A549 treated with GW870086 at 1 μM for 4 hours (cell line): ENCODE results near the gene SAMD13. TPM values are rescaled to one million over a fixed set of nuclear protein-coding genes. Genes with fewer than 3 reads are reported as not detected.

Source experiments
- total RNA-seq: library from RNA; stranded (reverse); fragments of 200-300 nt; extraction: Qiagen RNA extraction; gene quantifications from 5 replicates; pipeline ENCODE4 v1.2.3, GENCODE V29; 2022; ENCODE audit warnings: low read depth

Gene SAMD13
- total RNA-seq: 0.19 to 0.72 TPM (median 0.45 TPM) in 5 replicates

GRCh38 chr1:84301004-84301784 is at the start of gene SAMD13:
Gene SAMD13 (plus strand): TSS chr1:84301708. CDS start chr1:84303235, 1,527 bp downstream.

DNA sequence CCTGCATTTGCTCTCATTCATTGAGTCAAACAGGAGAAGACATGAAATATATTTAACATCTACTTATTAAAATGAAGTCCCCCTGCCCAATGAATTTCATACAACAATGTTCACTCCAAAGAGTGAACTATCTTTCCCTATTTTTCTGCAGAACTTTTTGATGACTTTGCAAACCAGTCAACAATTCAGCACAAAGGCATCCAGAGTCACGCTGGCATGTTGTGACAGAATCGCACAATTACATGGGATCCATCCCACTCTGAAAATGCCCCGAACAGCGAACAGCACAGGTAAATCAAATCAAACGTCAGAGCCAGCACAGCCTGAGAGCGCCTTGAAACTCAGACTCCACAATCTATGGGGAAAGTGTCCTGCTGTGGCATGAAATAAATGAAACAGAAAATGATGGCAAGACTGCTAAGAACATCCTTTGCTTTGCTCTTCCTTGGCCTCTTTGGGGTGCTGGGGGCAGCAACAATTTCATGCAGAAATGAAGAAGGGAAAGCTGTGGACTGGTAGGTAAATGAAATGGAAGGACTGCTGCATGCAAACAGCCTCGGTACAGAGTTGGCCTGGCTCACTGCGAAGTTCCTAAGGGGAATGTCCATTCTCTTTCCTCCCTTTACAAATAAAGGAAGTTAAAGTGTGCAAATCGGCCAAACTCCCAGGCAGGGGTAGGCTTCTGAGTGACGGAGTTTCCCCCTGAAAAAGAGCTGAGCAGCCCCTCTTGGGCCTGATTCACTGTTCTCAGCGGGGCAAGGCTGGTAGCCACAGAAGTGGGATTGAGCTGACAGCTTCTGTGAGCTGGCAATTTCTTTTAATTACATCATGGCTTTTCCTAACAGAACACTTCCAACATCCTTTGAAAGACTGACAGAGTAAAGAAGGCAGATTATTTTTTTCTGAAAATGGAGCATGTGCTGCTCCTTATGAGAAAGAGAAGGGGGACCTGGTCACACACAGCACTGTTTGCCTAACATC is 97.0 kb downstream of the SAMD13 start, which contains the start of gene DNASE2B:
Gene DNASE2B (plus strand): TSS at position 310 of the 981 bp plus-strand sequence. CDS start 81 bp downstream, at position 391.

Other genes starting within 250 kb of the SAMD13 start
- gene PRKACB, start 157.4 kb upstream of the SAMD13 start, total RNA-seq: 5.6 to 8.9 TPM (median 8.1 TPM) in 5 replicates
- not detected in 5 replicates for gene DNASE2B, start 96.8 kb downstream of the SAMD13 start, total RNA-seq
- 29.0 to 34.1 TPM (median 33.6 TPM) in 5 replicates for gene RPF1, start 177.6 kb downstream of the SAMD13 start, total RNA-seq
- gene SPATA1, start 204.7 kb downstream of the SAMD13 start, total RNA-seq: 0.40 to 1.3 TPM (median 0.41 TPM) in 3 of 5 replicates, not detected in the others
- gene GNG5, start 204.9 kb downstream of the SAMD13 start, total RNA-seq: 188 to 199 TPM (median 190 TPM) in 5 replicates